Left cardiac atrium (tissue), 4 donors: ENCODE results near the gene TAS1R3. TPM values are rescaled to one million over a fixed set of nuclear protein-coding genes. Genes with fewer than 3 reads are reported as not detected.

Experiments used
- ATAC-seq, 2 donors: fragments of 200-7000 bp; cut with Tn5 transposase; one replicate each; pipeline ENCODE4 v1.9.1; 2020; ENCODE audit warnings: mild to moderate bottlenecking in 2 of 2, moderate library complexity in 2 of 2
- DNase-seq: peaks from one replicate; pipeline ENCODE4 v3.0.0-alpha.2; 2020
- intact Hi-C, 2 donors: fragments of 100-400 bp; cut with DNase I; formaldehyde crosslinking; loops; one replicate each; pipeline versions ENCODE4 v1.14.1 to v1.15.1; 2022 to 2023
- total RNA-seq, 2 donors: library from RNA; stranded (reverse); fragmentation: NEBNext Ultra II Directional; extraction: Animal tissue kit (Norgen Biotek cat#: 25700); gene quantifications; one replicate each; pipeline ENCODE4 v1.2.1, GENCODE V29; 2021
- donor health status: DM: no; HTN: yes; CAD: no.
- donor health status: DM: no; HTN: yes; CAD: no; lungs with severe emphysema.
- donor health status: DM: yes; HTN: yes; CAD: no.
- donor health status: Dilated cardiomyopathy.

Gene TAS1R3
- total RNA-seq, 2 donors from 2014 or later, result 0.44 to 0.65 TPM

DNA sequence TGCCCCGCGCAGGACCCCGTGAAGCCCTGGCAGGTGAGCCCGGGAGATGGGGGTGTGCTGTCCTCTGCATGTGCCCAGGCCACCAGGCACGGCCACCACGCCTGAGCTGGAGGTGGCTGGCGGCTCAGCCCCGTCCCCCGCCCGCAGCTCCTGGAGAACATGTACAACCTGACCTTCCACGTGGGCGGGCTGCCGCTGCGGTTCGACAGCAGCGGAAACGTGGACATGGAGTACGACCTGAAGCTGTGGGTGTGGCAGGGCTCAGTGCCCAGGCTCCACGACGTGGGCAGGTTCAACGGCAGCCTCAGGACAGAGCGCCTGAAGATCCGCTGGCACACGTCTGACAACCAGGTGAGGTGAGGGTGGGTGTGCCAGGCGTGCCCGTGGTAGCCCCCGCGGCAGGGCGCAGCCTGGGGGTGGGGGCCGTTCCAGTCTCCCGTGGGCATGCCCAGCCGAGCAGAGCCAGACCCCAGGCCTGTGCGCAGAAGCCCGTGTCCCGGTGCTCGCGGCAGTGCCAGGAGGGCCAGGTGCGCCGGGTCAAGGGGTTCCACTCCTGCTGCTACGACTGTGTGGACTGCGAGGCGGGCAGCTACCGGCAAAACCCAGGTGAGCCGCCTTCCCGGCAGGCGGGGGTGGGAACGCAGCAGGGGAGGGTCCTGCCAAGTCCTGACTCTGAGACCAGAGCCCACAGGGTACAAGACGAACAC is 1.8 kb downstream of the TAS1R3 start:
- intact Hi-C loops, result no loop called here
- ATAC-seq (no peak), DNase-seq (no peak)

DNA sequence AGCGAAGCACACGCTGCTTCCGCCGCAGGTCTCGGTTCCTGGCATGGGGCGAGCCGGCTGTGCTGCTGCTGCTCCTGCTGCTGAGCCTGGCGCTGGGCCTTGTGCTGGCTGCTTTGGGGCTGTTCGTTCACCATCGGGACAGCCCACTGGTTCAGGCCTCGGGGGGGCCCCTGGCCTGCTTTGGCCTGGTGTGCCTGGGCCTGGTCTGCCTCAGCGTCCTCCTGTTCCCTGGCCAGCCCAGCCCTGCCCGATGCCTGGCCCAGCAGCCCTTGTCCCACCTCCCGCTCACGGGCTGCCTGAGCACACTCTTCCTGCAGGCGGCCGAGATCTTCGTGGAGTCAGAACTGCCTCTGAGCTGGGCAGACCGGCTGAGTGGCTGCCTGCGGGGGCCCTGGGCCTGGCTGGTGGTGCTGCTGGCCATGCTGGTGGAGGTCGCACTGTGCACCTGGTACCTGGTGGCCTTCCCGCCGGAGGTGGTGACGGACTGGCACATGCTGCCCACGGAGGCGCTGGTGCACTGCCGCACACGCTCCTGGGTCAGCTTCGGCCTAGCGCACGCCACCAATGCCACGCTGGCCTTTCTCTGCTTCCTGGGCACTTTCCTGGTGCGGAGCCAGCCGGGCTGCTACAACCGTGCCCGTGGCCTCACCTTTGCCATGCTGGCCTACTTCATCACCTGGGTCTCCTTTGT is 2.6 kb downstream of the TAS1R3 start:
- intact Hi-C loops, result no loop called here
- ATAC-seq (peak in 1 of 2 donors; percentile 2), DNase-seq (no peak)

DNA sequence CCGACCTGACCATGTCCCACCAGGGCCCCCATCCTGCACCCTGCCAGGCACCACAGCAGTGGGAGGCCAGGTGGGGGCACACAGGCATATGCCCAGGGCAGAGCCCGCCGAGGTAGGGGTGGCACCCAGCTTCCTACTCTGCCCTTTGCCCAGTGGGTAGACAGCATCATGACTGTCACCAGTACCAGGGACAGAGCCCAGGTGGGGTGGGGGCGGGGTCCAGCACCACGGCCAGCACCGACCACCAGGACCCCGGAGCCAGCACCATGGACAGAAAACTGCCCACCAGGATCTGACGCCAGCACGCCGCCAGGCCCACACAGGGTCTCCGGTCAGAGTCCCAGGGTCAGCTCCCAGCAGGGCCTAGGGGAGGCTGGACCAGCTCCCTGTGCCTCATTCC is 3.8 kb downstream of the TAS1R3 start:
- no peak for DNase-seq
- ATAC-seq, result no peak
- intact Hi-C loops, result no loop called here

DNA sequence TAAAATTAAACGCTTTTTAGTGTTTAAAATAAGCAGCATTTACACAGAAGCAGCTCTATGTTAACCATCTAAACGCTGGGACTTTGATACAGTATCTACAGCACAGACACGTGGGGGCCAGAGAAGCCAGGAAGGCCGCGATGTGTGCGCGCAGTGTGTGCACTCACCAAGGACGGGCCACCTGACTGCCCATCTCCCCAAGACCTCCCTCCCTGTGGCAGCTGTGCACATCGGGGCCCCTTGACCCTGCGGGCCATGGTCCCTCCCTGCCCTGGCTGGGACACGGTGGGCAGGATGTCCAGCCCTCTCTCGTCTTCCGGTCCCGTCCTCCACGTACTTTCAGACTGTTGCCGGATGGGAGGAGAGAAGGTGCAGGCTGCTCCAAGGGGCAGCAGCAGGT is 4.2 kb downstream of the TAS1R3 start:
- intact Hi-C loops, result no loop called here
- DNase-seq, result no peak
- ATAC-seq, result no peak

DNA sequence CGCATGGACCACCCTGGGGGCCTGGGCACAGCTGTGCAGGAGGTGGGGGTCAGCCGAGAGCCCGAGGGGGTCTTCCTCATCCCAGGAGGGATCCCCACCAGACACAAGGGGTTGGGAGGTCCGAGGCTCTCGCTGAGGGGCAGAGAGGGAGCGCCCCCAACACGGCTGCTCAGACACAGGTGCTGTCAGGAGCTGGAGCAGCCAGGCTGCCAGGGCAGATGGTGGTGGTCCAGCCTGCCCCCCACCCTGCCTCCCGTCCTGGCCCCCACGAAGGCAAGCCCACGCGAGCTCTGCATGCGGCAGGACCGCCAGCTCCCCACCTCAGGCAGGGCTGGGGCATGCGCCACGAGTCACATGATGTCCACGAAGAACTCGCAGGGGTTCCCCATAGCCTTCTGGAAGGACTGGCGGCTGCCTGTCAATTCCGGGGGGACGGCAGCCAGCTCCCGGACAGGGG is 4.7 kb downstream of the TAS1R3 start:
- ATAC-seq, result no peak
- no peak for DNase-seq
- intact Hi-C loops, result no loop called here

DNA sequence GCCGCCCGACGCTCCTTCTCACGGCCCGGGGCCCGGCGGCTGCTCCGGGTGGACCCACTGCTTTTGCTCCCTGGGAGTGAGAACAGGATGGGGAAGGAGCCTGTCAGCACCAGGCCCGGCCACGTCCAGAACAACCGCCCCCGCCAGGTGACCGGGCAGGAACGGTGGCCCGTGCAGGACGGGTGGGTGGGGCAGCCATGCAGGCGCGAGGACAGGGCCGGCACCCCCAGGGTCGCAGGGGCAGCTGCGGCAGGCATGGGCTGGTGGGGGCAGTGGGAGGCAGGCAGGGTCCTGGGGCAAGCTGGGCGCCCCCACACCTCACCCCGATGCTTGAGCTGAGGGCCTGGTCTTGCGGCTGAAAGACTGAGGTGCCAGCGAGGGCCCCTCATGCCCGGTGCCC is 5.4 kb downstream of the TAS1R3 start:
- ATAC-seq (no peak), DNase-seq (no peak)
- intact Hi-C loops, result no loop called here

DNA sequence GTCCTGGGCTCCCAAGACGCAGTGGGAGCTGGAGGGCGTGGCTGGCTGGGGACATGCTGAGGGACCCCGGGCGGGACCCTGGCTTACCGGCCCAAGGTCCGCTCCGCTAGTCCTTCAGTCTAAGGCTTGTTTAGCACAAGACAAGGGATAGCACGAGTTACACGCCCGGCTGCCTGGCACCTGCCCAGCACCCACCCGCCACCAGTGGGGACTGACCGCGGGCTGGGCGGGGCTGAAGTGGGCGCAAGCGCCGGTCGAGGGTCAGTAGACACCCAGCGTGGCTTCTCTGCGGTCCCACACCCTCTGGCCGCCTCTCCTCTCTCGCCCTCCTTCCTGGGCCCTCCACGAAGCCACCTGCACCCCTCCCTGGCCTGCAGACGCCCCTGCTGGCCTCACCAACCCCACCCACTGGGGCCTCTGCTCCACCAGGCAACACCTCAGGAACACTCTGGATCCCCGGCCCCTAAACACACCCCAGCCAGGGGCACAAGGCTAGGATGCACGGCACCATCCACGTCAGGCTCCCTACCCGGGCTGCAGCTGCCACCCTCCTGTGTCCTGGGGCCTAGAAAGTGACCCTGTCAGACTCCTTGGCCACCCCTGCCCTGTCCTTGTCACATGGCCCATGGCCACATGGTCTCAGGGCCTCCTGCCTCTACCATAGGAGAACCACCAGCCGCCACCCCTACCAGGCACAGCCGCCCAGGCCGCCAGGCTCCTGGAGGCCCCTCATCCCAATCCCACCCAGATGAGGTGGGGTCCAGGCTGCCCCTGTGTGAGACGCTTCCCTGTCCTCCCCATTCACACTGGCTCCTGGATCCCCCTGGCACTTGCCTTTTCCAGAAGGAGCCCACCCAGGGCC is 6.1 kb downstream of the TAS1R3 start:
- no peak for ATAC-seq
- no peak for DNase-seq
- intact Hi-C loops, result no loop called here

DNA sequence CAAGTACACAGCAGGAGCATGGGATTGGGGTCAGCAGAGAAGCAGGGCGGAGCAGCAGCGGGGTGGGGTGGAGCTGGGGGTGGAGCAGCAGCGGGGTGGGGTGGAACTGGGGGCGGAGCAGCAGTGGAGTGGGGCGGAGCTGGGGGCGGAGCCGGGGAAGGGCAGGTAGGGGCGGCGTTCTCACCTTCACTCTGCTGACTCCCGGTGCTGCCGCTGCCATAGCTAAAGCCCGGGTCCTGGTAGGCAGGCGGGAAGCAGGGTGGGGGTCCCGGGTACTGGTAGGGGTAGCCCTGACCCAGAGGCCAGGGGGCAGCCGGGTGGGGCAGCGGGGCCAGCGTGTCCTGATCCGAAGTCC is 6.7 kb downstream of the TAS1R3 start:
- no peak for DNase-seq
- intact Hi-C loops, result no loop called here
- ATAC-seq, result peak in 1 of 2 donors; percentile 9

DNA sequence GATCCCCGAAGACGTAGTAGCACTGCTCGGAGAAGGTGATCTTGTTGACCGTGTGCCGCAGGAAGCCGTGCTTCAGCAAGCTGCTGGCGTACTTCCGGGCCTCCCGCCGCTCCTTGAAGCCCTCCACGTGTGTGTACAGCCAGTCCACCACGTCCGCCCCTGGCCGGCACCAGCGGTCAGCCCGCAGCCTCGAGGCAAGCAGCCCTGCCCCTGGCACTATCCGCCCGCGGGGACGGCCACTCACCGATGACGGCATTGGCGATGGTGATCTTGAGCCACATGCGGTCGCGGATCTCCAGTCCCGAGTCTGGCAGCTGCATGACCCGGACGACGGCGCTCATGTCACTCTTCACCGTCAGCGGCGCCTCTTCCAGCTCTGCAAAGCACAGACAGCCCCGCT is 7.2 kb downstream of the TAS1R3 start:
- ATAC-seq (no peak), DNase-seq (no peak)
- intact Hi-C loops, result no loop called here

DNA sequence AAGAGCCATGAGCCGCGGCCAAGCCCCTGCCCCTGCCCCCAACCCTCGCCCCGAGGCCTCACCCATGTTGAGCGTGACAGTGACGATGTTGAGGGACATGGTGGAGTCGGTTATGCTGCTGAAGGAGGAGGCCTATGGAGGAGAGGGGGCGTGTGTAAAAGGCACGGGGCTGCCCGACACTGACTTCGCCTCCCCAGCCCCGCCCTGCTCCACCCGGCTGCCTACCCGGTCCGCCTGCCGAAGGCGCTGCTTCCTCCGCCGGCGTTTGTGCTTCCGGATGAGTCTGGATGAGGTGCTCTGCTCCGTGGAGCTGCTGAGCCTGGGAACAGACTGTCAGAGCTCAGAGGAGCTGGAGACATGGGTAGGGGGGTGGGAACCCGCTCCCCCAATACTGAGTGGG is 9.1 kb downstream of the TAS1R3 start:
- intact Hi-C loops, result no loop called here
- no peak for DNase-seq

DNA sequence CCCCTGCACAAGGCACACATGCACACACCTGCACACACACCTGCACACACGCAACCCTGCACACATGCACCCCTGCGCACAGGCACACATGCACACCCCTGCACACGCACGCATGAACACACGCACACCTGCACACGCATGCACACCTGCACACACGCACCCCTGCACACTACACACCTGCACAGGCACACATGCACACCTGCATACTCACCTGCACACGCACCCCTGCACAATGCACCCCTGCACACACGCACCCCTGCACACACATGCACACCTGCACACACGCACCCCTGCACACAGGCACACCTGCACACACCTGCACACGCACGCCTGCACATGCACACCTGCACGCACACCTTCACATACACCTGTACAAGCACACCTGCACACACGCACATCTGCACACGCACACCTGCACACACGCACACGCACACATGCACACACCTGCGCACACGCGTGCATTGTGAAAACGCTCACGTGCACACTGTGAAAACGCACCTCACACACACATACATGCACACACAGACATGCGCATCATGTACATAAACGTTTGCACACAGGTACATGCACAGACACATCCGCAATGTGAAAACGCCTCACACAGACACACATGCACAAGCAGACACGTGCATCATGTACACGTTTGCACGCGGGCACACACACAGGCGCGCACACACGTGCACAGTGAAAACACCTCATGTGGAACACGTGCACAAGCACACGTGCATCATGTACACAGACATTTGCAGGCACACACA is 9.9 kb downstream of the TAS1R3 start:
- DNase-seq (no peak), ATAC-seq (no peak)
- intact Hi-C loops, result no loop called here

More for the DNA sequence above, 9.1 kb downstream of the TAS1R3 start:
- no peak for ATAC-seq

DNA sequence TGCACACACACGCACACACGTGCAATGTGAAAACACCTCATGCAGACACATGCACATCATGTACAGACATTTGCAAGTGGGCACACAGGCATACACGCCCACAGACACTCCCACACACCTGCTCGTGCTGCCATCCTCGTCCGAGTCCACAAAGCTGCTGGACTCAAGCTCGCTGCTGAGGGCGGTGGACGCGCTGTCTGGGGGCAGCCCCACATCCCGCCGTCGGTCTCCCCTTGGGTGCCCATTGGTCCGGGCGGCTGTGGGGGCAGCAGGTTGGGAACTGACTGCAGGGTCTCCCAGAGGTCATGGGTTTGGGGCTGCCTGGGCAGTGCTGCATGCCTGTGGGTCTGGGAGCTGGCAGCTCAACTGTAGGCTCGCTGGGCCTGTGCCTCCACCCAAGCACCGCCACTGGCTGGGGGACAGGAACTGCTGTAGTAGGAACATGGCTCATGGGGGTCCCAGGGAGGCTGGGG is 10.5 kb downstream of the TAS1R3 start:
- intact Hi-C loops, result no loop called here
- DNase-seq (no peak), ATAC-seq (no peak)

DNA sequence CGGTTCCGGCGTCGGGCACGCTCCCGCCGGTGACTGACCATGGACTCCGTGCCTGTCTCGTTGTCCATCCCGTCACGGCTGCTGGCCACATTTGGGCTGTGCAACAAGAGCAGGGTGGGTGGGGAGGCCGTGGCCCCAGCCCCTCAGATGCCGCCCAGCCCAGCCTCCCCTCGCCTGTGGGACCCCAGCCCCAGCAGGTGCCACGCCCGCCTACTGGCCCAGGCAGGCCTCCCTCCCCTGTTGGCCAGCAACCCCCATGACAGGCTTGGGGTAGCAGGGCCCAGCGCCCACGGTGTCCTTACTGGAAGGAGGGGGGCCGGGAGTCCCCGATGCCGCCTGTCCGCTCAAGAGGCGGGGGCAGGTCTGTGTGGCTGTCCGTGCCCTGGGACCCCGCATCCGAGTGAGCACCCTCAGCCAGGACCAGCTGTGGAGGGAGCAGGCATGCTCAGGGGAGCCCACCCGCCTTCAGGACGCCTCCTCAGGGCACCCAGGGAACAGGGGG is 11.0 kb downstream of the TAS1R3 start:
- DNase-seq (no peak), ATAC-seq (no peak)
- intact Hi-C loops, result no loop called here

DNA sequence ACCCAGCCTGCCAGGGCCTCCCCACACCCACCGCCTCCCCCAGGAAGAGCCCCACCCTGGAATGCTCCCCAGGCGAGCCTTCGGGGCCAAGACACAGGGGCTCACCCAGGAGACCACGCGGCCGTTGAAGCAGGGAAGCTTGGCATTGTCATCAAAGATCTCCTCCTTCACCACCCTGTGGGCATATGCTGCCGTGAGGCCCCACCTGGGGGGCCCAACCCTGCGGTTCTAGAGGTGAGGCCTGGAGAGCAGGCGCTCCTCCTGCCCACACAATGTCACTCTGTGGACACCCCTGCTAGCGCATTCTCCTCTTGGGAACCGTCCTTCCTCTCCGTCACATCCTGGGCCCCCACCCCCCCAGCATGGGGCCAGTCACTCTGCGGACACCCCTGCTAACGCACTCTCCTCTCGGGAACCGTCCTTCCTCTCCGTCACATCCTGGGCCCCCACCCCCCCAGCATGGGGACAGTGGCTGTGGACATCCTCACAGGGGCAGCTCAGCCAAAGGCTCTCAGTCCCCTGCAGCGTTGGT is 11.6 kb downstream of the TAS1R3 start:
- ATAC-seq, result no peak
- no peak for DNase-seq
- intact Hi-C loops, result no loop called here

DNA sequence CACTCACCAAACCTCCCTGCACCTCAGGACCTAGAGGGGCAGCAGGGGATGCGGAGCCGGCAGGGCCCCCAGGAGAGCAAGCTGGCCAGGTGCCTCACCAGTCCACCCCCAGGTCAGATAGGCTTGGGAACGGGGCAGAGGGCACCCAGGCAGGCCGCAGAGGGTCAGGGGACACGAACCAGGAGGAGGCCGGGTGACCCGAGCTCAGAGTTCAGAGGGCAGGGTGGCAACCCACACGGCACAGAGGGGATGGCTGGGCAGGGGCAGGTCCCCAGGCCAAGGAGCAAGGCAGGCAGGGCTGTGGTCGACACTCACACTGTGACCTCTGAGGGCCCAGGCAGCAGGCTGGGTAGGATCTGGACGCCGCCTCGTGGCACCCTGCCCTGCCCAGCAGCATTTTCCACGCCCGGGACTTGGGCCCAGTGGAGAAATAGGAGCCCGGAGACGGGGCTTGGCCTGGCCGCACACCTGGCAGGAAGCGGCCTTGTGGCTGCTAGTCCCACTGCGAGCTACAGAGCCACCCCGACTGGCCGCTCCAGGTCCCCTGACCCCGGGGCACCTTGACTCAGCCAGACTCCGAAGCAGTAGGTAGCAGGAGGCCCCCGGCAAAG is 12.8 kb downstream of the TAS1R3 start:
- ATAC-seq, result no peak
- intact Hi-C loops, result no loop called here
- DNase-seq, result no peak

DNA sequence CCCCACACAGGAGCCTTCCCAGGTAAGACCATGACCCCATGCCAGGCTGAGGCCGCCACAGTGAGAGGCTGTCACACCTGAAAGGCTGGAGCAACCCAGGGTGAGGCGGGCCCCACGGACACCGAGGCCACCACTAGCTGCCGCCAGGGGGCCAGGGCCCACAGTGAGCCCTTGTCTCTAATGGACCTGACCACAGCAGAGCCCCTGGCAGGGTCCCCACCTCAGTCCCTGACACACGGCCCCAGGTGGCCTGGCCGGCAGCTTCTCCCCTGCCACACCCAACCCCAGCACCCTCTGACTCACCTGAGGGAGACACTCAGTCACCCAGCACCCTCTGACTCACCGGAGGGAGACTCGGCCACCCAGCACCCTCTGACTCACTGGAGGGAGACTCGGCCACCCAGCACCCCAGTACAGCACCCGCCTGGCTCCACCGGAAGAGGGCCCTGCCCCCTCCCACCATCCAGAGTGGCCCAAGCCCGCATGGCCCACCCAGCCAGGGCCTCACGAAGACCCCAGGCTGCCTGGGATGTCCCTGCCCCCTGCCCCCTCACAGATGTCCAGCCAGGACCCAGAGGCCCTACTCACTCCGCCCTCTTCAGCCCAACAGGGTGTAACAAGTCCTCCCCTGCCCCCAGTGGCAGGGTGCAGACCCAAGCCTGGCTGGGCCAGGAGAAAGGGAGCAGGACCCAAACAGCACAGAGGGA is 13.7 kb downstream of the TAS1R3 start:
- intact Hi-C loops, result no loop called here
- ATAC-seq, result peak in 1 of 2 donors; percentile 15

DNA sequence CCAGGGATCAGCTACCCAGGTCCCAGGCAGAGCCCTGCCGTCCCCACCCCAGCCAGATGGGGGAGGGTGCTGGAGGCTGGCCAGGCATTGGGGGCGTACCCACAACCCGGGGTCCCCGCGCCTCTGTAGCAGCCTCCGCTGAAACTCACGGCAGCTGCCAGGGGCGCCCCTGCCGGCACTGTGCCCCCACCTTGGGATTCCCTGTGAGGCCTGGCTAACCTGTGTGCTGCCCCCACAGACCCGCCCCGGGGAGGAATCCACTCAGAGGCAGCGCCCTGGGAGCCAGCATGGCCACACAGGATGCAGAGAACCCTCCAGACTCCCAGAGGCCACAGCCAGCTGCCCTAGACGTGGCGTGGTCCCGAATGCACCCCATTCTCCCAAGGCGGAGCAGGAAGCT is 14.3 kb downstream of the TAS1R3 start:
- ATAC-seq (no peak), DNase-seq (no peak)
- intact Hi-C loops, result no loop called here

More for the DNA sequence above, 13.7 kb downstream of the TAS1R3 start:
- DNase-seq, result no peak
